NCI-H2107 treated with DMSO at 0.1 percent for 48 hours (cell line): Measurements from ENCODE around the gene RGPD4.
A peak's percentile ranks its signal among the peaks of the same experiment; 100 is the strongest.
"Not testable (repeated sequence)": the region's sequence is repeated elsewhere in the genome, so short reads cannot be mapped to it uniquely, and the experiment has no call there.

Source experiments
- DNase-seq: peaks from one replicate; lab custom pipeline; 2025; ENCODE audit not compliant: unreplicated experiment; lab: John Stamatoyannopoulos, UW

Gene RGPD4

DNA sequence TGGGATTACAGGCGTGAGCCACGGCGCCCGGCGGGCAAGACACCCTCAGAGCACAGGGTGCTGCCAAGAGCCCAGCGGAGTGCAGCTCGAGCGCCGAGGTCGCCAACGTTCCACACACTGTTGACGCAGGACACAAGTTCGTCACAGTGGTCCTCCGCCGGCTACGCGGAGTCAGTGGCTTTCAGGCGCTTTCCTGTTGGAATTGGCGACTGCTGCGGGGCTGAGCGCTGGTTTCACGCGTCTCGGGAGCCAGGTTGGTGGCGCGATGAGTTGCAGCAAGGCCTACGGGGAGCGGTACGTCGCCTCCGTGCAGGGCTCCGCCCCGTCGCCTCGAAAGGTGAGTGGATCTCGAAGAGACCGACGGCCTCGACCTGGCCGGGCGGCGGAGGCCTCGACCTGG, at the start of gene RGPD4:
Gene RGPD4 (plus strand): TSS at position 144 of the 400 bp plus-strand sequence. CDS start 122 bp downstream, at position 266.
- DNase-seq = not testable (repeated sequence)

DNA sequence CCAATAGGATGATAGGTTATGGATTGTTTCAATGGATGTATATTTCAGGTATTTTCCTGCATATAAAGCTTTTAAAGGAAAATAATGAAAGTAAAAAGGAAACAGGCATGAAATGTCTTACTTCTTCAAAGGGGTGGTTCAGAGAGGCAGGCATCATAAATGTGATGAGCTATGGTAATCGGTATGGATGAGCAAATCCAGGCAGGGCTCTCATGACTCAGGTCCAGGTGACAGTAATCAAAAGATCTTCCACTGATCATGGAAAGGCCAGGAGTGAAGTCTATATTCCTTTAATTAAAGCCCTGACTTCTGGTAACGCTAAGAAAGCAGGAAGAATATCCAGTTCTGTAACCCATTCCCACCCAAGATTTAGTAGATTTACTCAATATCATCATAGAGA, 48.7 kb upstream of the RGPD4 start:
- no peak for DNase-seq

DNA sequence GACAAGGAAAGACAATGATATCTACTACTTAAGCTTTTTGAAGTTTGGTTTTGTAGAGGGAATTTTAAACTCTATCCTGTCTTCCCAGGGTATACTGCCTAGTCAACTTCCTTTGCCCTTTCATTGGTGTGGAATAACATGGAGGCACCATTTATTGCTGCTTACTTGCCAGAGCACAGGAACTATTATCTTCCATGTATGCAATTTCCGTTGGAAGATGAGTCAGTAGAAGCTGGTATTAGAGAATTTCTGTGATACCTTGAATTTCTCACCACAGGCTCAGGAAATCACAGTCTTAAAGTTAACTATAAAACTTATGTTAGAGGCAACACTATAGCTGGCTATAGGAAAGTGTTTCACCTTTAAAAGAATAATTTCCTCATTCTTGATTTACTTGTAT, 40.9 kb upstream of the RGPD4 start:
- no peak for DNase-seq

DNA sequence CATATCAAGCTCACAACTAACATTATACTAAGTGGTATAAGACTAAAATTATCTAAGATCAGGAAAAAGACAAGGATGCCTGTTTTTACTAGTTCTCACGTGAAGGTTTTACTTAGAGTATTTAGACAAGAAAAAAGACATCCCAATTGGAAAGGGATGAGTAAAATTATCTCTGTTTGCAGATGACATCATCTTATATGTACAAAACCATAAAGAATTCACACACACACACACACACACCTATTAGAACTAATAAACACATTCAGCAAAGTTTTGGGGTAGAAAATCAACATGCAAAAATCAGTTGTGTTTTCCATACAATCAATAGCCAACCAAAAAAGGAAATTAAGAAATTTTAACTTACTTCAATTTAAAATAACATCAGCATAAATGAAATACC, 35.9 kb upstream of the RGPD4 start:
- no peak for DNase-seq

DNA sequence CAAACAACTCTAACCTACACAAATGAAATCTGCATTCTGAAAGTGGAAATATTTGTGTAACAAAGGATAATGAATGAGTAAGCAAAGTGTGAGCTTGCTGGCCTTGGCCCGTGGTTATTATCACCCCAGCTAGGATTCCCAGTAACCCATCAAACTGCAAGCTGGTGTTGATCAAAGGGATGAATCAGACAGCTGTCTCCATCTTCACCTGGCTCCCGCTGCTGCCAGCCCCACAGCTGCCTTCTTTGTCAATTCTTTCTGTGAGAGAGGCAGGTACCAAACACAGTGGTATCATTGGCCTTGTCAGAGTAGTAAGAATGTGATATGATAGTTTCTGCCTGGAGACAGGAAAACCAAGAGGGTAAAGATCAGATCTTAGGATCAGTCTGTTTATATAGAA, 25.2 kb upstream of the RGPD4 start:
- peak; percentile 25 for DNase-seq

DNA sequence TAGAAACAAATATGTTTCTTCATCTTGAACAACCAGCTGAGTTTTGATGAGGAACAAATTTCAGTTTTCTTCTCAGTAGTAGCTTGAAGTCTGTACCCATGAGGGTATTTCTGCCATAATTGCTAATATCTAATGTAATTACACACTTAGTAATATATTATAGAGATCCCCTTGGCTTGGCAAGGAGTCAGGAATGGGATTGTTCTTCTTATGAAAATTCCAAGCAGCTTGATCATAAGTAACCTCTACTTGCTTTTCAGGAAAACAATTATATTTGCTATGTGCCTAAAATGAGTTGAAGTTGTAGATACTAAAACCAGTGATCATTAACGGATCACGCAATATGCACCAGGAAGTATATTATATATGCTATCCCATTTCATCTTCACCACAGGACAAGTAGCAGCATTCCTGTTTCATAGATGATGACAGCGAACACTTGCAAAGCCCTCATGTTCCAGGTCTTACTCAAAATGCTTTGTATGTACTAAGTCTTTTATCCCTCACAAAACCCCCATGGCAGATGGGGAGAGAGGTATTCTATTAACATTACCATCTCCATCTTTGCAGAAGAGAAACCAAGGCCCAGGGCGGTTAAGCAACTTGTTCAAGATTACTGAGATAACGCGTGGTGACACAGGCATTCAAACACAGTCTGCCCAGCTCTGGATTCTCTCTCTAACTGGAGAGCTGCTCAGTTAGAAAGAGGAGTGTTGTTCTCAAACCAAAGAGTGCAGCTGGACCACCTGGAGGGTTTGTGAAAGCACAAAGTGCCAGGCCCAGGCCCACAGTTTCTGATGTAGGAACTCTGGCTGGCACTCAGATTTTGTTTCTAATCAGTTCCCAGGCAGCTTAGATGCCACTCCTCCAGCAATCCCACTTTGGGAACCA, 21.8 kb upstream of the RGPD4 start:
- no peak for DNase-seq

DNA sequence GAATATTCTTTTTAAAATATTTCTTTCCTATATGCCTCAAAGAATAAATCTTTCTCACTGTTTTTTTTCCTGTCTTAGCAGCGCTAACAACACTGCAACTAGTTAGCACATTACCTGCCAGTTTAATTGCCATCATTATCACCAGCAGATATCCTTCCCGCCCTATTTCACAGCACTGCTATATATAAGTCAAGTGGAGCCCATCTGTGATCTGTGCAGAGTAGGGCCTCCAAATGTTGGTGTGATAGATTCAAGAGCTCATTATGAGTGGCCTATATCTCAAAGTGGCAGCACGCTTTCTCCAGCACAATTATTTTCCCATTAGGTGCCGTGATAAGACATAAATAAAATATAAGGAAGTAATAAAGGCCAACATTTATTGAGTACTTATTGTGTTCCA, 19.8 kb upstream of the RGPD4 start:
- DNase-seq = no peak

DNA sequence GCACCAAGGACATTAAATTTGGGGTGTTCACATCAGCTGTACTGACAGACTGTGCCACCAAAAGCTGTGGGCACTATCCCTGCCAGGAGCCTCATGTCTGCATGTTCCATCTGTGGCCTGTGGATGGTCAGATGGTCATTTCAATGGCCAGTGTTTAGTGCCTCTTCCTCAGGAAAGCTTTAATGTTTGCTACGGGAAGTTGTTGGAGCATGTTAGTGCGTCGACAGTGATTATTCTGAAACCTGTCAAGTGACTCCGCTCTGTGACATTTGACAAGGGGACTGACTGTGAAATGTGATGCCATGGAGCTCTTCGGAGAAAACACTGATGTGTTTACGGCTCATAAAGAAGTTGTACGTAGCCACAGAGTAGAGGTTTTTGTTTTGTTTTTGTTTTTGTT, 18.7 kb upstream of the RGPD4 start:
- peak; percentile 49 for DNase-seq

DNA sequence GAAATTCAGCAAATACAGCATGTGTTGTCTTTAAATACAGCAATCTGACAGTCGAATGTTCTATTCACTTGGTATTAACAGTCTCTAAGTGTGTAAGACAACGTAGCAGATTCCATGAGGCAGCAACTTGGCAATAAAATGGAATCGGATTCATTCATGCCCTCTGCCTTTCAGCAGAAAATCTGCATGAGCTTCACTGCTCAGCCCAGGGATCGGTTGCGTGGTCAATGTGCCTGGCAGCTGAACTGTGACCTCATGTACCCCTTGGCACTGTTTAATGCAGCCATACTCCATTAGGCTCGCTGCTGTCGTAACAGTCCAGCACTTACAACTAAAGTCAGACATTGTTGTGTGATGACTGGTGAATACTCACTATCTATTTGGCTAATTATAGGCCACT, 17.7 kb upstream of the RGPD4 start:
- peak; percentile 18 for DNase-seq

DNA sequence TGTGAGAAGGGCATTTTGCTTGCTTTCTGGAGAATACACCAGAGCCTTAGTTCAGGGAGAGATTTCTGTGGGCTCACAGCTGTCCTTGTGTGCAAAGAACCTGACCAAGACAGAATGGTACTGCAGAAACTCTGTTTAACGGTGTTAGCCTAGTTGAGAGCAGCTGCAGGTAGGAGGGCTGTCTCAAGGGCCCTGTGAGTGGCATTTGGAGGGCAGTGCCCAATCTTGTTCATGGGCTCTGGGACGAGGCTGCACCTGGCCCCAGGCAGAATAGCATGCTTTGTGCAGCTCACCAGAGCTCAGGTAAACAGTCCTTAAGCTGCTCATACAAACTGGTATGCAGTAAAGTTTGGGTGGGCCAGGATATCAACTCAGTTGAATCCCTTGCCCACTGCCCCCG, 16.9 kb upstream of the RGPD4 start:
- DNase-seq = peak; percentile 76

DNA sequence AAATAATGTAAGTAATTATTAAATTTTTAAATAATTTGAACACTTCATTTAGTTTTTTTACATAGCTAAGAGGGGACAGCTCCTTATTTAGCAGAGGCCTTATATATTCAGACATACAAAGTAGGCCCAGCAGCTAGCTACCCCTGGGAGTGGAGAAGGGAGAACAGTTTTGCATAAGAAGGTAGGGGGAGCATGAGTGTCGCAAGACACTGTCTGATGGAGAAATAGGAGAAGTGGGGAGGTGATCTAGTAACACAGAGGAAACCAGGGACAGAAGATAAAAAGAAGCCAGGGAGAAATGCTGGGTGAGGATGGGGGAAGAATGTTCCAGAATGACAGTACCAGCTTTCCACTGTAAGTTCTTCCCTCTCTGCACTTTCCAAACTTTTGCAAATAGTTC, 16.0 kb upstream of the RGPD4 start:
- DNase-seq = peak; percentile 22

DNA sequence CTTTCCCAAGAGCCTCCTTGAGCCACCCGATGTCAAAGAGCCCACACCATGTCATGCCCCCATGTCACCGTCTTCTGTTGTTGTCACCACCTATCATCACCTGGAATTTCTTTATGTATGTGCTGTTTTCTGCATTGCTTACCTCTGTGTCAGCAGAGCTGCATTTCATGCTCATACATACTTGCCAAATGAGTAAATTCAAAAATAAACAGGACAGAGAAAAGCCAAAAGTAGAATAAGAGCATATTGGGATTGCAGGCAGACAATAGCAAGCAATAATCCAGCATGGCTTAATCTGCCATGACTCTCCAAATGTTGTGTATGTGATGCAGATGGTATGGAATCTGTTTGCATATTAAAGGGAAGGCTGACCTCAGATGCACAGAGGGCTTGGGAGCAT, 15.3 kb upstream of the RGPD4 start:
- DNase-seq = no peak

DNA sequence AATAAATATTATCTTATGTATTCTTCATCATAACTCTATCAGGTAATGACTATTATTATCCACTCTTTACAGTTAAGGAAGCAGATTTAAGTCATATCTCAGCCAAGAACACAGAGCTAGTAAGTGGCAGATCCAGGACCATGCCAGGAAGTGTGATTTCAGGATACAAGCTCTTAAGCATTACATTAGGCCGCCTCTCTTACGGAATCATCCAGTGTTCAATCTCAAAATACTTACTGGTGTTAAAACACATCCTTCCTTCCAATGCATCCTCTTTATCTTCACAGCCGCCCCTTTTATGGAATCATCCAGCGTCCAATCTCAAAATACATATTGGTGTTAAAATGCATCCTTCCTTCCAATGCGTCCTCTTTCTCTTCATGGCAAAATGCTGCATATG, 14.7 kb upstream of the RGPD4 start:
- no peak for DNase-seq

DNA sequence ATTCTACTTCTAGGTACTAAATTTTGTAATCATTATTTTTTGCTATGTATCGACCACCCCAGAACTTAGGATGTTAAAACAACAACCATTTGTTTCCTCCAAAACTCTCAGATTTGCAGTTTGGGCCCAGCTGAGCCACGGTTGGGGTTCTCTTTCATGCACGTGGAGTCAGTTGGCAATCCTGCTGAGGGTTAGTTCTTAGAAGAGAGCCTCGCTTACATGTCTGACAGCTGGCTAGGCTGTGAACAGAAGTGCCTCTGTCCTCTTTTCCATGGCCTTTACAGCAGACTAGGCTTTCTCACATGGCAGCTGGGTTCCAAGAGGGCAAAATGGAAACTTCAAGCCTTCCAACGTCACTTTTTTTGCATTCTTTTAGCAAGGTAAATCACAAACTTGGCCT, 9.3 kb upstream of the RGPD4 start:
- DNase-seq = no peak

DNA sequence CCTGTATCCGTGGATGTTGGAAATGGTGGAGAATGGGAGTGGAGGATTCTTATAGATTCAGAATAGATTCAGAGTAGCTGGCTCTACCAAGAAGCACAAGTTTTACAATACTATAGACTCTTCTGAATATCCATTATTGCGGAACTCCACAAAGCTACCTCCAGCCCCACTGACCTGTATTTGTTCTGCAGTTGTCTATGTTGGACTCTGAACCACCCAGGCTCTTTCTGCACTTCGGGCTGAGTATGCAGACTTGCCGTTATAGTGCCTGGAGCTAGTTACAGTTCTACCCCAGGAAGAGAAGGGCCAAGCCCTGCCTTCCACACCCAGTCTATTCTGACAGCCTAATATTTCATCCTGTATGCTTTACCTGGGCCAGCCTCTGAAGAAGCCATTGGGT, 4.4 kb upstream of the RGPD4 start:
- DNase-seq = no peak

DNA sequence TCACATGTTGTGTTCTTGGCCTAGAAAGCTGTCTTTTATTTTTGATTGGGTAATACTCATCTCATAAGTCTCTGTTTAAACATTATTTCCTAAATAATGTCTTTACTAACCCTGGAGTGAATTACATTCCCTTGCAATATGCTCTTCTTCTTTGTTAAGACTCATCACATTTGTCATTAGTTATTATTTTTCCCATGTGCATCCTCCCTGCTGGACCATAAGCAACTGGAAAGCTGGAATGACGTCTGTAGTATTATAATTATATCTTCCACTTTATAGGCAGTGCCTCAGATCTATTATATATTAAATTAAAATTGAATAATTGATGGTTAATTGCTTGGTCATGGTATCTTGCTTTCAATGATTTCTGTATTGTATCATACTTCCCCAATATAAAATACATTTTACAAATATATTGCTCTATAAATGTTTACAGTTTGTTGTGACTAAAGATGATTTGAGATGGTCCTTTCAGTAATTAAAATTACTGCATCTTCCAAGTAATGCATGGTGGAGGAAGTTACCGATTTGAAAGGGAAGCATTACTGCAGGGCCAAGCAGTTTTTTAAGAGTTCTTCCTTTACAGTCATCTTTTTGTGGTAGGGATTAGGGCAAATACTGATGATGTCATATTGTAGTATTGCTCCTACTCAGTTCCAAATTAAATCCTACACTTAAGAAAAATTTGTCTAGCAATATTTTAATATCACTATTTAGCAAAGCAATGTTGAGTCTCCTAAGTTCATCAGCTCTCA, 2.1 kb upstream of the RGPD4 start:
- no peak for DNase-seq

DNA sequence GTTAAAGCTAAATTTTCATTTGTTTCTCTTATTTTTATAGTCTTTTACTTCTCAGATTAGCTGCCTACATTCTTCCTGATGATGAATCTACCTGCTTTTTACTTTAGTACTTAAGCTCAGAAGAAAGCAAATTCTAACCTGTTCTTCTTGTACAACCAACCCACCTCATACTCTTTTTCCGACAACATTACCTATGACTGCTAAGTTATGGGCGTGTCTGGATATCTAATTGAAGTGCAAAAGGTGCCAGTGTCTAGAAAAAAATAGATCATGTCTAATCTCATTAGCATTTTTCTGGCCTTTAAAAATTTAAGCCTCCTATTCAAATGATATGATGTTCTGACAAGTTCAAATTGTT, 1.5 kb upstream of the RGPD4 start:
- DNase-seq = no peak

DNA sequence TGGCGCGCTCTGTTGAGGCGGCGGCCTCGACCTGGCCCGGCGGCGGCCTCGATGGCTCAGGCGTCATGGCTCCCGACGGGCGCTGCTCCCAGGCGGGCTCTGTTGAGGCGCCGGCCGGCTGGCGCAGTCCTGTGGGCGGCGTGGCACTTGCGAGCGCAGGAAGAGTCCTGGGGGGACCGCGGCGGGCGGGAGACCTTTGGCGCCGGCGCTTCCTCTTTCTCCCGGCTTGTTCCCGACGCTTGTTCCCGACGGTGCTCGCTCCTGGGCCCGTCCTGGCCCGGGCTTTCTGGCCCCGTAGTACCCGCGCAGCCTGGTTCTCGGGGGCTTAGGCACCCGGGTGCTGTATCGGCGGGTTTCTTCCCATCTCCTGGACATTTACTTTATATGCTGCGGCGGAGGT, 2.8 kb downstream of the RGPD4 start:
- not testable (repeated sequence) for DNase-seq

DNA sequence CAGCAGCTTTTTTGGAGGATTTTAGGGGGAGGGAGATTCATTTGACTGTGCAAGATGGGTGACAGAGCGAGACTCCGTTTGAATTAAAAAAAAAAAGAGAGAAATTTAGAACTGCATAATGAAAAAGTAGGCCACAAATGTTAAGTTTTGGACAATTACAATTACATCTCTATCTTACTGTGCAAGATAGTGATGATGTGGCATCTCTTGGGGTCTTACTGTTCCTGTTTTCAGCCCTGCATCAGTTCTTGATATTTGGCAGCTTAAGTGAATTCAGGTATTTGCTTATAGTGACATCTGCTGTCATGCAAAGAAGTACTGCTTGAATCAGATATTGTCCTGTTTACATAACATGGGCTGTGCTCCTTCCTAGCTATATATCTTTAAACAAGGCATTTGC, 6.5 kb downstream of the RGPD4 start:
- DNase-seq = not testable (repeated sequence)

DNA sequence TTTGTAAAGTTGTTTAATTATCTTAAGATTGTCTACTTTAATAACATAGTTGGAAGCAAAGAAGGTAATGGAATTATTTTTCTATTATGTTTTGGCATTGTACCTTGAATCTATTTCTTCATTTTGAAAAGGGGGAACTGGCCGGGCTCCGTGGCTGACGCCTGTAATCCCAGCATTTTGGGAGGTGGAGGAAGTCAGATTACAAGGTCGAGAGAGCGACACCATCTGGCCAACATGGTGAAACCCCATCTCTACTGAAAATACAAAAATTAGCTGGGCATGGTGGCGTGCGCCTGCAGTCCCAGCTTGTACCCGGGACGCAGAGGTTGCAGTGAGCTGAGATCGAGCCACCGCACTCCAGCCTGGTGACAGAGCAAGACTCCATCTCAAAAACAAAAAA, 6.9 kb downstream of the RGPD4 start:
- DNase-seq = not testable (repeated sequence)

DNA sequence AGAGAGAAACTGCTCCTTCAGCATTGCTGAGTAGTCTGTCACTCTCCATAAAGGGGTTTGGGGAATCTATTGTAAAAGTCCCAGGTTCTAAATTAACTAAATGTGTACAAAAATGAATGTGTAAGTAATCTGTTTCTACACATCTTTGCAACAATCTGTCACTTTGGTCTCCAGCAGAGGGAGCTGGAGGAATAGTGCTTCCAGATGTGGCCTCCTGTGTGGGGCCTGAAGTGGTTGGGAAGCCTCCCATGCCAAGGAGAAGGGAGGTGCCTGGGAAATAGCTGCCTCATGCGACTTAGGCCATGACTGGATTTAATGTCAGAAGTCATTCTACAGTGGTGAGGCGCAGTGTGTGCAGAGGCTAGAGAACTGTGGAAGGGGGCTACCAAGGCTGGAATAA, 89.4 kb downstream of the RGPD4 start:
- DNase-seq = not testable (repeated sequence)

DNA sequence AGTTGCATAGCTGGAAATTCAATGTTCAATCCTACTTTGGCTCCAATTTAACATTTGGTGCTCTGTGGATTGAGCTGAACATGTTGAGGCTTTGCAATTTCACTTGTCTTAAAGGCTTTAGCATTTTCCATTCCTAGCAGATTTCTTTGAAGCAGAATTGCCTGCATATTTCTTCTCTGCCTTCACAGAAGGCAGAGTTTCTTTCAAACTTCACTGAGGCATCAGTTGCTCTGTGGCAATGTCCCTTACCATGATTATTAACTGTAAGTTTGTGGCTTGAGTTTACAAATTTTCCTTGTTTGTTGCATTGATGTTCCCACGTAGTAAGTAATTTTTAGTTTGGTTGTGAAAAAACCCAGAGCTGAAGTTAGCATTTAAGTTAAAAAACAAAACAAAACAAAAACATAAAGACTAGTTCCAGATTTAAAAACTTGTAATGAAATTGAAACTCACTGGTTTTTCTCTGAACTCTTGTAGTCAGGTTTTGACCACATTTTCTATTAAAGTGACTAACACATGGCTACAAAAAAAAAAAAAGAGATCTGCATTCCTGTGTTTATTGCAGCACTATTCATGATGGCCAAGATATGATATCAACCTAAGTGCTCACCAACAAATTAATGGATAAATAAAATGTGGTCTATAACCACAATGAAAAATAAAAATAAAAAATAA, 90.1 kb downstream of the RGPD4 start:
- not testable (repeated sequence) for DNase-seq
